Measurements from ENCODE around the gene ZDHHC11. TPM values are rescaled to one million over a fixed set of nuclear protein-coding genes. Genes with fewer than 3 reads are reported as not detected.

The ZDHHC11 gene
- total RNA-seq, 2 donors from 2014 or later = 4.7 to 10.9 TPM

GRCh38 chr5:891837-892393, 41.1 kb upstream of the ZDHHC11 start:
- peak in 2 of 4 donors; percentile 22 to 28 for DNase-seq
- TF ChIP-seq CTCF (IDR thresholded peaks at IDR 0.05) (no peak), POLR2A (IDR thresholded peaks at IDR 0.05) (no peak)

GRCh38 chr5:891117-891836, 40.5 kb upstream of the ZDHHC11 start:
- ATAC-seq (no peak), DNase-seq (no peak)
- Histone ChIP-seq H3K27ac (peak overlapping the region in 2 of 4 donors; percentile 84 to 90), H3K4me3 (no peak overlapping the region), H3K27me3 (no peaks in the 10 kb centered on the region), H3K4me1 (peaks cover 17% of the 10 kb centered on the region), H3K36me3 (replicated peaks in 1 of 2; ENCODE audit: insufficient read depth in 1 of 2, low read depth in 2 of 2) (peaks cover 9 to 27% of the 10 kb centered on the region in 2 donors), H3K9me3 (no peaks in the 10 kb centered on the region)
- intact Hi-C loops (cut with DNase I) = no loop called here
- 77 to 89% methylated on average over 32 to 34 of the region's 34 CpGs for WGBS, 2 donors
- TF ChIP-seq CTCF (IDR thresholded peaks at IDR 0.05) (no peak), POLR2A (IDR thresholded peaks at IDR 0.05) (no peak)

More at GRCh38 chr5:891837-892393, 41.1 kb upstream of the ZDHHC11 start:
- Histone ChIP-seq H3K27ac (peak overlapping the region; percentile 57 to 90 (median 77)), H3K4me3 (peak overlapping the region; percentile 51 to 87), H3K4me1 (peaks cover 17% of the 10 kb centered on the region), H3K27me3 (no peaks in the 10 kb centered on the region), H3K9me3 (no peaks in the 10 kb centered on the region), H3K36me3 (replicated peaks in 1 of 2; ENCODE audit: insufficient read depth in 1 of 2, low read depth in 2 of 2) (peaks cover 3 to 21% of the 10 kb centered on the region in 2 donors)
- intact Hi-C loops (cut with DNase I) = no loop called here
- ATAC-seq = peak; percentile 38
- 10 to 17% methylated on average over 24 to 25 of the region's 25 CpGs for WGBS, 2 donors

GRCh38 chr5:889075-889710, 38.4 kb upstream of the ZDHHC11 start:
- H3K27ac ChIP-seq = no peak overlapping the region
- H3K27me3 ChIP-seq = no peaks in the 10 kb centered on the region
- WGBS, 2 donors = 95 to 96% methylated on average over 15 of the region's 15 CpGs
- no peak overlapping the region for H3K4me3 ChIP-seq
- ATAC-seq (no peak), DNase-seq (no peak)
- no peak for TF ChIP-seq CTCF (IDR thresholded peaks at IDR 0.05)
- TF ChIP-seq POLR2A (IDR thresholded peaks at IDR 0.05) = no peak
- H3K9me3 ChIP-seq = no peaks in the 10 kb centered on the region
- peaks cover 13 to 31% of the 10 kb centered on the region in 2 donors for H3K36me3 ChIP-seq (replicated peaks in 1 of 2; ENCODE audit: insufficient read depth in 1 of 2, low read depth in 2 of 2)
- intact Hi-C loops (cut with DNase I) = no loop called here
- H3K4me1 ChIP-seq = peaks cover 17% of the 10 kb centered on the region

- no peak overlapping the region for H3K4me3 ChIP-seq
- H3K27me3 ChIP-seq = no peaks in the 10 kb centered on the region
- H3K9me3 ChIP-seq = no peaks in the 10 kb centered on the region
- ATAC-seq (no peak), DNase-seq (no peak)
- intact Hi-C loops (cut with DNase I) = no loop called here
- H3K36me3 ChIP-seq (replicated peaks in 1 of 2; ENCODE audit: insufficient read depth in 1 of 2, low read depth in 2 of 2) = peaks cover 13 to 31% of the 10 kb centered on the region in 2 donors
- no peak overlapping the region for H3K27ac ChIP-seq
- peaks cover 17% of the 10 kb centered on the region for H3K4me1 ChIP-seq
- TF ChIP-seq CTCF (IDR thresholded peaks at IDR 0.05) = no peak
- 84 to 90% methylated on average over 11 of the region's 11 CpGs for WGBS, 2 donors
Measured at GRCh38 chr5:888638-889035, 37.9 kb upstream of the ZDHHC11 start.
